T47D (cell line): ENCODE measurements around the gene PSMD13.
"Not testable (repeated sequence)": the region's sequence is repeated elsewhere in the genome, so short reads cannot be mapped to it uniquely, and the experiment has no call there.

Source experiments
- DNase-seq, 2 experiments: peaks; one replicate each; pipeline versions ENCODE4 v3.0.0 to v3.0.0-alpha.2; 2011 to 2012; ENCODE audit warnings: low read depth in 1 of 2, low spot score in 1 of 2
- JUND ChIP-seq: IDR thresholded peaks from 2 replicates; pipeline ENCODE4 v1.6.1; 2012; ENCODE audit warnings: low read depth
- in situ Hi-C: cut with HindIII; loops from 2 replicates; pipeline ENCODE4 v1.10.0; 2016; ENCODE audit warnings: low sequenced_read_pairs, low pct_unique_long_range_greater_than_20kb

Gene PSMD13

GRCh38 chr11:230431-230830 lies 6.3 kb upstream of the PSMD13 start:
- in situ Hi-C loops = no loop called here
- DNase-seq = no peak
- TF ChIP-seq JUND = no peak

- DNase-seq = no peak
- no peak for TF ChIP-seq JUND
- in situ Hi-C loops = no loop called here
Measured at GRCh38 chr11:232783-233565, 3.8 kb upstream of the PSMD13 start.

- no peak for DNase-seq
- in situ Hi-C loops = no loop called here
- no peak for TF ChIP-seq JUND
Measured at GRCh38 chr11:235180-235579, 1.6 kb upstream of the PSMD13 start.

- DNase-seq = peak in 1 of 2 experiments; percentile 20
- in situ Hi-C loops = no loop called here
- TF ChIP-seq JUND = no peak
Measured at GRCh38 chr11:235609-235996, 1.2 kb upstream of the PSMD13 start.

- in situ Hi-C loops = no loop called here
- peak; percentile 79 to 90 for DNase-seq
- no peak for TF ChIP-seq JUND
Measured at GRCh38 chr11:235997-236773, 591 bp upstream of the PSMD13 start, which contains the start of gene SIRT3. TSS of gene SIRT3 (minus strand) at chr11:236342. CDS start at chr11:236328, 14 bp downstream.

- DNase-seq, in situ Hi-C loops: not testable (repeated sequence)
Measured at GRCh38 chr11:238346-238745, 1.6 kb downstream of the PSMD13 start.

GRCh38 chr11:240315-240714 lies 3.5 kb downstream of the PSMD13 start:
- in situ Hi-C loops = no loop called here
- no peak for DNase-seq
- TF ChIP-seq JUND = no peak

- DNase-seq = no peak
- in situ Hi-C loops = no loop called here
- TF ChIP-seq JUND = no peak
Measured at GRCh38 chr11:241634-242033, 4.9 kb downstream of the PSMD13 start.

- no peak for DNase-seq
- TF ChIP-seq JUND = no peak
- in situ Hi-C loops = no loop called here
Measured at GRCh38 chr11:244376-244775, 7.6 kb downstream of the PSMD13 start.

- DNase-seq = no peak
- no peak for TF ChIP-seq JUND
- in situ Hi-C loops = no loop called here
Measured at GRCh38 chr11:249062-249461, 12.3 kb downstream of the PSMD13 start.

- in situ Hi-C loops = no loop called here
- no peak for TF ChIP-seq JUND
- no peak for DNase-seq
Measured at GRCh38 chr11:250274-250673, 13.5 kb downstream of the PSMD13 start.

- in situ Hi-C loops = no loop called here
- no peak for TF ChIP-seq JUND
- peak in 1 of 2 experiments; percentile 65 for DNase-seq
Measured at GRCh38 chr11:250740-251299, 14.0 kb downstream of the PSMD13 start.

- in situ Hi-C loops = no loop called here
- no peak for DNase-seq
- no peak for TF ChIP-seq JUND
Measured at GRCh38 chr11:251550-251949, 14.8 kb downstream of the PSMD13 start.

GRCh38 chr11:252666-253065 lies 15.9 kb downstream of the PSMD13 start:
- in situ Hi-C loops = no loop called here
- TF ChIP-seq JUND = no peak
- no peak for DNase-seq
